AG04450 (cell line): ENCODE measurements around the gene ZNF180. TPM values are rescaled to one million over a fixed set of nuclear protein-coding genes. Genes with fewer than 3 reads are reported as not detected.

Experiments used
- CTCF ChIA-PET: fragments of 300-600, 350-600 bp; formaldehyde crosslinking; extraction: SDS; loops from one replicate; lab custom pipeline; 2022; ENCODE audit warnings: antibody characterized with exemption, inconsistent platforms; lab: Charles Lee
- POLR2A ChIA-PET: fragments of 350-600 bp; formaldehyde crosslinking; extraction: SDS; loops from one replicate; lab custom pipeline; 2021; ENCODE audit warnings: antibody characterized with exemption, inconsistent platforms; lab: Yijun Ruan, JAX
- DNase-seq: peaks from one replicate; pipeline ENCODE4 v3.0.0-alpha.2; 2011; ENCODE audit warnings: low read depth, low spot score
- H3K27ac ChIP-seq: one replicate; pipeline ENCODE4 v1.5.1; 2012; ENCODE audit warnings: low read depth, low read length, control low read depth
- H3K27me3 ChIP-seq: one replicate; pipeline ENCODE4 v1.6.0; 2012; ENCODE audit warnings: low read length; ENCODE audit not compliant: control insufficient read depth, insufficient read depth
- H3K4me3 ChIP-seq: 2 replicates; pipeline ENCODE4 v1.5.1; 2011; ENCODE audit warnings: mild to moderate bottlenecking, low read depth, low read length, control low read depth
- H3K9me3 ChIP-seq: 2 replicates; pipeline ENCODE4 v1.5.1; 2012; ENCODE audit warnings: low read length; ENCODE audit not compliant: control insufficient read depth, insufficient read depth
- CTCF ChIP-seq: IDR thresholded peaks from 2 replicates; pipeline ENCODE4 v1.5.1; 2011; ENCODE audit warnings: low read depth, low read length, control low read depth, inconsistent platforms
- polyA plus RNA-seq: library from polyadenylated mRNA; depleted of rRNA; stranded (reverse); fragments of >200 nt; gene quantifications from 2 replicates; pipeline ENCODE4 v1.2.3, GENCODE V29; 2011

Gene ZNF180
- polyA plus RNA-seq, 1 experiment = 2.1 TPM

GRCh38 chr19:44532819-44533218, 32.5 kb upstream of the ZNF180 start:
- peaks cover 7% of the 10 kb centered on the region for H3K27me3 ChIP-seq
- ChIA-PET CTCF (no interaction called here), POLR2A (no interaction called here)
- no peak for TF ChIP-seq CTCF
- H3K27ac ChIP-seq = no peak overlapping the region
- DNase-seq = no peak
- H3K9me3 ChIP-seq = no peaks in the 10 kb centered on the region
- H3K4me3 ChIP-seq = no peak overlapping the region

DNA sequence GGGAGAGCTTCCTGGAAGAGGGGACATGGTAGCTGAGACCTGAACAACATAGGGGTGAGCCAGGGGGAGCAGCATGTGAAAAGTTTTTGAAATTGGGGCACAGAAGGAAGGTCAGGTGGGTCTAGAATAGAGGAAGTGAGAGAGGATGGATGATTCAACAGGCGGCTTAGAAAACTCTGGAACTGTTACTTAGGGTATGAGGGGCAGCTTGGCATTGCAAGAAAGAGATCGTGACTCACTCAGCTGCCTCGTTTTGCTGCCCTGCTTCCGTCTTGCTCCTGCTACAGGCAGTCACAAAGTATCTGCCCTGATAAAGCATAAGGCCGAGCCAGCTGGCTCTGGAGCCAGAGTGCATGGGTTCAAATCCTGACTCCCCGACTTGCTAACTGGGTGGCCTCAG, 30.5 kb upstream of the ZNF180 start:
- POLR2A ChIA-PET = no interaction called here
- no peaks in the 10 kb centered on the region for H3K9me3 ChIP-seq
- no peak overlapping the region for H3K4me3 ChIP-seq
- peaks cover 7% of the 10 kb centered on the region for H3K27me3 ChIP-seq
- no peak overlapping the region for H3K27ac ChIP-seq
- no peak for DNase-seq
- TF ChIP-seq CTCF = no peak
- CTCF ChIA-PET = no interaction called here

- Histone ChIP-seq H3K4me3 (no peak within 1 kb of the TSS), H3K27ac (no peak within 1 kb of the TSS), H3K27me3 (peaks cover 7% of the 10 kb centered on the region), H3K9me3 (no peaks in the 10 kb centered on the region)
- no peak for TF ChIP-seq CTCF
- DNase-seq = no peak
- CTCF ChIA-PET = no interaction called here
- POLR2A ChIA-PET = no interaction called here
Measured at GRCh38 chr19:44529536-44529935, 29.2 kb upstream of the ZNF180 start, which contains the start of gene CEACAM20. TSS of gene CEACAM20 (minus strand) at chr19:44529675. CDS start at chr19:44529509, 166 bp downstream.

GRCh38 chr19:44527554-44527953, 27.2 kb upstream of the ZNF180 start:
- no peak for TF ChIP-seq CTCF
- Histone ChIP-seq H3K9me3 (no peaks in the 10 kb centered on the region), H3K4me3 (no peak overlapping the region), H3K27me3 (peaks cover 9% of the 10 kb centered on the region), H3K27ac (no peak overlapping the region)
- ChIA-PET CTCF (no interaction called here), POLR2A (no interaction called here)
- no peak for DNase-seq

DNA sequence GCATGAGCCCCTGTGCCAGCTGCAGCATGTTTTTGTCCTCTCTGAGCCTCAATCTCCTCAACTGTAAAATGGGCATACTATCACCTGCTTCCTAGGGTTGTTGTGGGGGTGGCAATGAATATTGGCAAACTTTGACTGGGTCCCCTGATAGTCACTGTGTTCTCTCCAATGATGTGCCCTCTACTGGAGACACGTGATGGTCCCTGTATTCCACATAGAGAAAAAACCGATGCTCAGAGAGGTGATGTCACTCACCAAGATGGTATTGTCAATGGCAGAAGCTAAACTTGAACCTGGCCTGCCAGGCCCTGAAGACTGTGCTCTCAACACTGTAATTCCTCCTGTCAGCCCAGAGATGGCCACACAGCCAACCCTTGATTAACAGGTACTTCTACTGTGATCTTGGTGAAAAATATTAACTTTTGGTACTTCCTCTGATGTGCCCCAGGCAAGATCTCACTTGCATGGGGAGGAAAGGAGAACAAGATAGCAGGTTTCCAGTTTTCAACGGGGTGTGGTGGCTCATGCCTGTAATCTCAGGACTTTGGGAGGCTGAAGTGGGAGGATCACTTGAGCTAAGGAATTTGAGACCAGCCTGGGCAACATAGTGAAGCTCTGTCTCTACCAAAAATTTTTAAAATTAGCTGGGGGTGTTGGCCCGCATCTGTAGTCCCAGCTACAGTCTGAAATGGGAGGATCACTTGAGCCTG, 25.6 kb upstream of the ZNF180 start:
- Histone ChIP-seq H3K9me3 (no peaks in the 10 kb centered on the region), H3K27me3 (peaks cover 6% of the 10 kb centered on the region), H3K27ac (no peak overlapping the region), H3K4me3 (no peak overlapping the region)
- TF ChIP-seq CTCF = no peak
- POLR2A ChIA-PET = no interaction called here
- CTCF ChIA-PET = interaction anchor here (0.6 kb wide), 1 partner anchor 56 kb away, joined by 7 read pairs; no protein-coding TSS in a partner anchor
- DNase-seq = no peak
